ENCODE data around the gene FAM83C. TPM values are rescaled to one million over a fixed set of nuclear protein-coding genes. Genes with fewer than 3 reads are reported as not detected.

Gene FAM83C
- total and polyA plus RNA-seq, 10 of the 15 experiments (the other 5 are each of a cell fraction or from before 2014, with no cell fraction given): not detected

Other genes with a start within 250 kb of the FAM83C start
Only the 7 nearest of the 11 such genes appear.
- 24.8 and 27.1 TPM in 2 replicates for gene EDEM2, start 145.1 kb downstream of the FAM83C start, total RNA-seq (2014; rRNA removed)
- gene EDEM2, start 145.1 kb downstream of the FAM83C start, total RNA-seq (2014; rRNA removed; fragmentation: Illumina TruSeq; extraction: Trizol): 14.5 and 14.7 TPM in 2 replicates
- gene EDEM2, start 145.1 kb downstream of the FAM83C start, total RNA-seq (2021): 16.6 and 18.0 TPM in 2 replicates
- gene EDEM2, start 145.1 kb downstream of the FAM83C start, polyA plus RNA-seq (2011; rRNA removed): 7.6 and 13.4 TPM in 2 replicates
- 13.3 and 15.1 TPM in 2 replicates for gene EDEM2, start 145.1 kb downstream of the FAM83C start, polyA plus RNA-seq (2014; fragmentation: Illumina TruSeq; extraction: Trizol)
- 10 to 100 TPM in 1 of 2 experiments, 1 to 10 TPM in 1; 9.9 to 11.4 TPM for gene EDEM2, start 145.1 kb downstream of the FAM83C start, polyA plus RNA-seq (2014; fragmentation: Nextera tagmentation; extraction: Ambion mirVana)
- 11.5 and 12.4 TPM in 2 replicates for gene EDEM2, start 145.1 kb downstream of the FAM83C start, polyA plus RNA-seq (2014; rRNA removed)
- gene EDEM2, start 145.1 kb downstream of the FAM83C start, polyA plus RNA-seq (2016; fragmentation: Nextera tagmentation; extraction: Ambion mirVana): 10 to 100 TPM; 24.3 TPM
- gene PROCR, start 120.4 kb downstream of the FAM83C start, total RNA-seq (2014; rRNA removed): 0.27 and 0.73 TPM in 2 replicates
- 0.22 and 0.32 TPM in 2 replicates for gene PROCR, start 120.4 kb downstream of the FAM83C start, total RNA-seq (2014; rRNA removed; fragmentation: Illumina TruSeq; extraction: Trizol)
- 0.38 TPM in 1 of 2 replicates, not detected in the other for gene PROCR, start 120.4 kb downstream of the FAM83C start, total RNA-seq (2021)
- 0.61 and 0.67 TPM in 2 replicates for gene PROCR, start 120.4 kb downstream of the FAM83C start, polyA plus RNA-seq (2011; rRNA removed)
- gene PROCR, start 120.4 kb downstream of the FAM83C start, polyA plus RNA-seq (2014; fragmentation: Illumina TruSeq; extraction: Trizol): 0.12 and 0.14 TPM in 2 replicates
- under 1 TPM; 0.27 to 0.31 TPM for gene PROCR, start 120.4 kb downstream of the FAM83C start, polyA plus RNA-seq (2014; fragmentation: Nextera tagmentation; extraction: Ambion mirVana)
- gene PROCR, start 120.4 kb downstream of the FAM83C start, polyA plus RNA-seq (2014; rRNA removed): 0.41 and 0.78 TPM in 2 replicates
- gene PROCR, start 120.4 kb downstream of the FAM83C start, polyA plus RNA-seq (2016; fragmentation: Nextera tagmentation; extraction: Ambion mirVana): not detected
- gene MMP24, start 65.7 kb downstream of the FAM83C start, total RNA-seq (2014; rRNA removed): not detected in 2 replicates
- gene MMP24, start 65.7 kb downstream of the FAM83C start, total RNA-seq (2014; rRNA removed; fragmentation: Illumina TruSeq; extraction: Trizol): not detected in 2 replicates
- not detected in 2 replicates for gene MMP24, start 65.7 kb downstream of the FAM83C start, total RNA-seq (2021)
- 0.01 TPM in 1 of 2 replicates, not detected in the other for gene MMP24, start 65.7 kb downstream of the FAM83C start, polyA plus RNA-seq (2011; rRNA removed)
- gene MMP24, start 65.7 kb downstream of the FAM83C start, polyA plus RNA-seq (2014; fragmentation: Illumina TruSeq; extraction: Trizol): 0.01 TPM in 1 of 2 replicates, not detected in the other
- under 1 TPM; 0.02 to 0.04 TPM for gene MMP24, start 65.7 kb downstream of the FAM83C start, polyA plus RNA-seq (2014; fragmentation: Nextera tagmentation; extraction: Ambion mirVana)
- gene MMP24, start 65.7 kb downstream of the FAM83C start, polyA plus RNA-seq (2014; rRNA removed): 0.03 TPM in 1 of 2 replicates, not detected in the other
- under 1 TPM; 0.06 to 0.11 TPM for gene MMP24, start 65.7 kb downstream of the FAM83C start, polyA plus RNA-seq (2016; fragmentation: Nextera tagmentation; extraction: Ambion mirVana)
- 9.6 and 10.7 TPM in 2 replicates for gene MMP24OS, start 14.3 kb downstream of the FAM83C start, total RNA-seq (2014; rRNA removed)
- gene MMP24OS, start 14.3 kb downstream of the FAM83C start, total RNA-seq (2014; rRNA removed; fragmentation: Illumina TruSeq; extraction: Trizol): 6.2 and 7.1 TPM in 2 replicates
- gene MMP24OS, start 14.3 kb downstream of the FAM83C start, total RNA-seq (2021): 30.9 and 31.4 TPM in 2 replicates
- 9.6 and 12.3 TPM in 2 replicates for gene MMP24OS, start 14.3 kb downstream of the FAM83C start, polyA plus RNA-seq (2011; rRNA removed)
- 3.4 and 9.1 TPM in 2 replicates for gene MMP24OS, start 14.3 kb downstream of the FAM83C start, polyA plus RNA-seq (2014; fragmentation: Illumina TruSeq; extraction: Trizol)
- 1 to 10 TPM; 2.0 to 3.6 TPM for gene MMP24OS, start 14.3 kb downstream of the FAM83C start, polyA plus RNA-seq (2014; fragmentation: Nextera tagmentation; extraction: Ambion mirVana)
- 25.8 and 27.9 TPM in 2 replicates for gene MMP24OS, start 14.3 kb downstream of the FAM83C start, polyA plus RNA-seq (2014; rRNA removed)
- 10 to 100 TPM; 18.3 to 20.0 TPM for gene MMP24OS, start 14.3 kb downstream of the FAM83C start, polyA plus RNA-seq (2016; fragmentation: Nextera tagmentation; extraction: Ambion mirVana)
- gene EIF6, start 7.7 kb downstream of the FAM83C start, total RNA-seq (2014; rRNA removed): 189 and 194 TPM in 2 replicates
- gene EIF6, start 7.7 kb downstream of the FAM83C start, total RNA-seq (2014; rRNA removed; fragmentation: Illumina TruSeq; extraction: Trizol): 120 and 127 TPM in 2 replicates
- 163 and 168 TPM in 2 replicates for gene EIF6, start 7.7 kb downstream of the FAM83C start, total RNA-seq (2021)
- gene EIF6, start 7.7 kb downstream of the FAM83C start, polyA plus RNA-seq (2011; rRNA removed): 91.4 and 179 TPM in 2 replicates
- gene EIF6, start 7.7 kb downstream of the FAM83C start, polyA plus RNA-seq (2014; fragmentation: Illumina TruSeq; extraction: Trizol): 88.4 and 164 TPM in 2 replicates
- gene EIF6, start 7.7 kb downstream of the FAM83C start, polyA plus RNA-seq (2014; fragmentation: Nextera tagmentation; extraction: Ambion mirVana): 100 to 1,000 TPM; 405 to 607 TPM
- gene EIF6, start 7.7 kb downstream of the FAM83C start, polyA plus RNA-seq (2014; rRNA removed): 204 and 214 TPM in 2 replicates
- 100 to 1,000 TPM; 256 to 277 TPM for gene EIF6, start 7.7 kb downstream of the FAM83C start, polyA plus RNA-seq (2016; fragmentation: Nextera tagmentation; extraction: Ambion mirVana)
- 51.1 and 55.4 TPM in 2 replicates for gene UQCC1, start 119.5 kb upstream of the FAM83C start, total RNA-seq (2014; rRNA removed)
- 37.0 and 38.3 TPM in 2 replicates for gene UQCC1, start 119.5 kb upstream of the FAM83C start, total RNA-seq (2014; rRNA removed; fragmentation: Illumina TruSeq; extraction: Trizol)
- gene UQCC1, start 119.5 kb upstream of the FAM83C start, total RNA-seq (2021): 58.3 and 63.1 TPM in 2 replicates
- gene UQCC1, start 119.5 kb upstream of the FAM83C start, polyA plus RNA-seq (2011; rRNA removed): 72.9 and 76.4 TPM in 2 replicates
- gene UQCC1, start 119.5 kb upstream of the FAM83C start, polyA plus RNA-seq (2014; fragmentation: Illumina TruSeq; extraction: Trizol): 57.8 and 70.4 TPM in 2 replicates
- gene UQCC1, start 119.5 kb upstream of the FAM83C start, polyA plus RNA-seq (2014; fragmentation: Nextera tagmentation; extraction: Ambion mirVana): 10 to 100 TPM; 30.7 to 38.6 TPM
- 54.2 and 62.2 TPM in 2 replicates for gene UQCC1, start 119.5 kb upstream of the FAM83C start, polyA plus RNA-seq (2014; rRNA removed)
- 10 to 100 TPM; 54.8 to 62.4 TPM for gene UQCC1, start 119.5 kb upstream of the FAM83C start, polyA plus RNA-seq (2016; fragmentation: Nextera tagmentation; extraction: Ambion mirVana)
- 0.06 TPM in 1 of 2 replicates, not detected in the other for gene GDF5, start 145.8 kb upstream of the FAM83C start, total RNA-seq (2014; rRNA removed)
- not detected in 2 replicates for gene GDF5, start 145.8 kb upstream of the FAM83C start, total RNA-seq (2014; rRNA removed; fragmentation: Illumina TruSeq; extraction: Trizol)
- 0.10 TPM in 1 of 2 replicates, not detected in the other for gene GDF5, start 145.8 kb upstream of the FAM83C start, total RNA-seq (2021)
- not detected in 2 replicates for gene GDF5, start 145.8 kb upstream of the FAM83C start, polyA plus RNA-seq (2011; rRNA removed)
- not detected in 2 replicates for gene GDF5, start 145.8 kb upstream of the FAM83C start, polyA plus RNA-seq (2014; fragmentation: Illumina TruSeq; extraction: Trizol)
- gene GDF5, start 145.8 kb upstream of the FAM83C start, polyA plus RNA-seq (2014; fragmentation: Nextera tagmentation; extraction: Ambion mirVana): not detected
- 0.04 TPM in 1 of 2 replicates, not detected in the other for gene GDF5, start 145.8 kb upstream of the FAM83C start, polyA plus RNA-seq (2014; rRNA removed)
- gene GDF5, start 145.8 kb upstream of the FAM83C start, polyA plus RNA-seq (2016; fragmentation: Nextera tagmentation; extraction: Ambion mirVana): not detected